GM18508 (cell line): ENCODE results near the gene ATP6V1A.
"Not testable (repeated sequence)": the region's sequence is repeated elsewhere in the genome, so short reads cannot be mapped to it uniquely, and the experiment has no call there.

Source experiments
- ATAC-seq: cut with Tn5 transposase; IDR thresholded peaks from one replicate; pipeline ENCODE4 v1.9.1; 2021; ENCODE audit warnings: moderate number of reproducible peaks; ENCODE audit not compliant: insufficient read depth, unreplicated experiment

Gene ATP6V1A

GRCh38 chr3:113812854-113813253, 66.0 kb downstream of the ATP6V1A start:
- no peak for ATAC-seq

- no peak for ATAC-seq
These were observed 73.0 kb downstream of the ATP6V1A start for GRCh38 chr3:113819866-113820265.

- ATAC-seq, result no peak
These were observed 78.3 kb downstream of the ATP6V1A start for GRCh38 chr3:113825090-113825489.

GRCh38 chr3:113828600-113828999, 81.8 kb downstream of the ATP6V1A start:
- ATAC-seq, result no peak

GRCh38 chr3:113829576-113830354, 82.9 kb downstream of the ATP6V1A start:
- ATAC-seq, result no peak

GRCh38 chr3:113831103-113831355, 84.2 kb downstream of the ATP6V1A start:
- no peak for ATAC-seq

- ATAC-seq, result peak; percentile 39
These were observed 85.8 kb downstream of the ATP6V1A start for GRCh38 chr3:113832477-113833164.

GRCh38 chr3:113834983-113835382, 88.1 kb downstream of the ATP6V1A start:
- ATAC-seq, result no peak

- peak; percentile 68 for ATAC-seq
These were observed 91.9 kb downstream of the ATP6V1A start, which contains the start of gene GRAMD1C for GRCh38 chr3:113838631-113839209. TSS of gene GRAMD1C (plus strand) at chr3:113838788. CDS start at chr3:113838910, 122 bp downstream.

- ATAC-seq, result no peak
These were observed 92.7 kb downstream of the ATP6V1A start for GRCh38 chr3:113839551-113839950.

GRCh38 chr3:113844622-113845222, 97.9 kb downstream of the ATP6V1A start:
- no peak for ATAC-seq

- ATAC-seq, result no peak
These were observed 100.4 kb downstream of the ATP6V1A start for GRCh38 chr3:113847247-113847646.

GRCh38 chr3:113847664-113848461, 101.0 kb downstream of the ATP6V1A start:
- ATAC-seq, result no peak

- not testable (repeated sequence) for ATAC-seq
These were observed 102.2 kb downstream of the ATP6V1A start for GRCh38 chr3:113849071-113849470.

GRCh38 chr3:113849841-113850240, 103.0 kb downstream of the ATP6V1A start:
- ATAC-seq, result not testable (repeated sequence)

GRCh38 chr3:113850391-113850790, 103.6 kb downstream of the ATP6V1A start:
- not testable (repeated sequence) for ATAC-seq

- ATAC-seq, result no peak
These were observed 105.7 kb downstream of the ATP6V1A start for GRCh38 chr3:113852506-113852905.
